H9 (cell line): Measurements from ENCODE around the gene KCNJ15. TPM values are rescaled to one million over a fixed set of nuclear protein-coding genes. Genes with fewer than 3 reads are reported as not detected.

Experiments used
- DNase-seq: peaks from one replicate; pipeline ENCODE4 v3.0.0-alpha.2; 2017
- H2AFZ ChIP-seq: one replicate; pipeline ENCODE4 v1.6.1; 2013; ENCODE audit warnings: mild to moderate bottlenecking, low read length, control low read depth, moderate library complexity
- H2AK5ac ChIP-seq: 2 replicates; pipeline ENCODE4 v1.6.1; 2013; ENCODE audit warnings: low read length, control low read depth, mixed read lengths; ENCODE audit not compliant: insufficient read length
- H2BK120ac ChIP-seq: one replicate; pipeline ENCODE4 v1.6.1; 2013; ENCODE audit warnings: low read depth, mild to moderate bottlenecking, low read length, control low read depth, inconsistent platforms; ENCODE audit not compliant: poor library complexity, severe bottlenecking
- H2BK12ac ChIP-seq: 2 replicates; pipeline ENCODE4 v1.6.1; 2013; ENCODE audit warnings: low read length, control low read depth, mixed read lengths, low read depth; ENCODE audit not compliant: insufficient read length
- H2BK15ac ChIP-seq: 2 replicates; pipeline ENCODE4 v1.6.1; 2013; ENCODE audit warnings: low read depth, low read length, control low read depth
- H2BK20ac ChIP-seq: one replicate; pipeline ENCODE4 v1.6.1; 2013; ENCODE audit warnings: low read depth, mild to moderate bottlenecking, low read length, control low read depth, inconsistent platforms; ENCODE audit not compliant: poor library complexity, severe bottlenecking
- H2BK5ac ChIP-seq: 2 replicates; pipeline ENCODE4 v1.6.1; 2013; ENCODE audit warnings: low read length, control low read depth, mixed read lengths; ENCODE audit not compliant: insufficient read length
- H3K14ac ChIP-seq: 2 replicates; pipeline ENCODE4 v1.6.1; 2013; ENCODE audit warnings: low read length, control low read depth; ENCODE audit not compliant: insufficient read depth
- H3K18ac ChIP-seq: 2 replicates; pipeline ENCODE4 v1.6.1; 2013; ENCODE audit warnings: low read depth, mild to moderate bottlenecking, mixed read lengths, low read length, control low read depth; ENCODE audit not compliant: insufficient read length
- H3K23ac ChIP-seq: 2 replicates; pipeline ENCODE4 v1.6.1; 2013; ENCODE audit warnings: low read length, control low read depth, mixed read lengths, low read depth; ENCODE audit not compliant: insufficient read length
- H3K23me2 ChIP-seq: 2 replicates; pipeline ENCODE4 v1.6.1; 2013; ENCODE audit warnings: low read depth, mild to moderate bottlenecking, mixed read lengths, low read length, control low read depth; ENCODE audit not compliant: insufficient read length, poor library complexity, severe bottlenecking
- H3K27ac ChIP-seq: 2 replicates; pipeline ENCODE4 v1.5.1; 2013; ENCODE audit warnings: low read length, control low read depth, mixed read lengths, low read depth; ENCODE audit not compliant: insufficient read length
- H3K27me3 ChIP-seq: 2 replicates; pipeline ENCODE4 v1.6.1; 2013; ENCODE audit warnings: low read length, control low read depth, inconsistent platforms; ENCODE audit not compliant: insufficient read depth
- H3K4ac ChIP-seq: 2 replicates; pipeline ENCODE4 v1.6.1; 2013; ENCODE audit warnings: low read depth, mild to moderate bottlenecking, control low read depth, inconsistent platforms, low read length, moderate library complexity
- H3K4me1 ChIP-seq: 2 replicates; pipeline ENCODE4 v1.6.1; 2013; ENCODE audit warnings: low read length, control low read depth, inconsistent platforms; ENCODE audit not compliant: insufficient read depth
- H3K4me2 ChIP-seq: 2 replicates; pipeline ENCODE4 v1.6.1; 2013; ENCODE audit warnings: low read length, control low read depth, mixed read lengths; ENCODE audit not compliant: insufficient read length, insufficient read depth
- H3K56ac ChIP-seq: 2 replicates; pipeline ENCODE4 v1.6.1; 2013; ENCODE audit warnings: low read depth, mild to moderate bottlenecking, mixed read lengths, low read length, control low read depth; ENCODE audit not compliant: insufficient read length
- H3K79me1 ChIP-seq: 2 replicates; pipeline ENCODE4 v1.6.1; 2013; ENCODE audit warnings: low read depth, mild to moderate bottlenecking, moderate library complexity, low read length, control low read depth, inconsistent platforms; ENCODE audit not compliant: insufficient read depth, poor library complexity, severe bottlenecking
- H3K79me2 ChIP-seq: 2 replicates; pipeline ENCODE4 v1.6.1; 2013; ENCODE audit warnings: low read length, control low read depth, inconsistent platforms; ENCODE audit not compliant: insufficient read depth
- H3K9ac ChIP-seq: 2 replicates; pipeline ENCODE4 v1.6.1; 2013; ENCODE audit warnings: low read length, control low read depth, mixed read lengths; ENCODE audit not compliant: insufficient read length; ENCODE audit errors: extremely low read depth
- H3K9me3 ChIP-seq: one replicate; pipeline ENCODE4 v1.6.1; 2013; ENCODE audit warnings: low read depth, low read length, inconsistent platforms; ENCODE audit not compliant: control insufficient read depth
- H3T11ph ChIP-seq: one replicate; pipeline ENCODE4 v1.6.1; 2013; ENCODE audit warnings: mild to moderate bottlenecking, low read length, control low read depth, inconsistent platforms
- H4K20me1 ChIP-seq: one replicate; pipeline ENCODE4 v1.6.1; 2013; ENCODE audit not compliant: control insufficient read depth, insufficient read length, insufficient read depth
- H4K5ac ChIP-seq: 2 replicates; pipeline ENCODE4 v1.6.1; 2013; ENCODE audit warnings: low read depth, mild to moderate bottlenecking, mixed read lengths, low read length, control low read depth; ENCODE audit not compliant: insufficient read length
- H4K8ac ChIP-seq: replicated peaks from 2 replicates; pipeline ENCODE4 v1.6.1; 2013; ENCODE audit warnings: low read length, control low read depth, mixed read lengths, low read depth; ENCODE audit not compliant: insufficient read length
- H4K91ac ChIP-seq: 2 replicates; pipeline ENCODE4 v1.6.1; 2013; ENCODE audit warnings: low read depth, mild to moderate bottlenecking, moderate library complexity, mixed read lengths, low read length, control low read depth; ENCODE audit not compliant: insufficient read length
- H3K27ac Mint-ChIP-seq, 3 experiments: 2 replicates in 2 of 3; 3 replicates in 1 of 3; pipeline ENCODE4 v1.8.0; 2020 to 2021; ENCODE audit warnings: mixed read lengths in 3 of 3, mild to moderate bottlenecking in 1 of 3, moderate library complexity in 1 of 3
- H3K27me3 Mint-ChIP-seq: 2 replicates; pipeline ENCODE4 v1.8.0; 2021; ENCODE audit warnings: low read depth, mild to moderate bottlenecking, moderate library complexity, mixed read lengths
- H3K36me3 Mint-ChIP-seq, 3 experiments: 2 replicates in 2 of 3; 3 replicates in 1 of 3; pipeline ENCODE4 v1.8.0; 2020 to 2021; ENCODE audit warnings: low read depth in 3 of 3, mixed read lengths in 3 of 3; ENCODE audit not compliant: insufficient read depth in 1 of 3
- H3K4me1 Mint-ChIP-seq, 2 experiments: 2 replicates each; pipeline ENCODE4 v1.8.0; 2020; ENCODE audit warnings: mixed read lengths in 2 of 2
- H3K4me3 Mint-ChIP-seq, 2 experiments: 2 replicates in 1 of 2; 3 replicates in 1 of 2; pipeline ENCODE4 v1.8.0; 2020 to 2021; ENCODE audit warnings: mild to moderate bottlenecking in 2 of 2, mixed read lengths in 2 of 2, moderate library complexity in 1 of 2
- H3K9me3 Mint-ChIP-seq, 2 experiments: 2 replicates in 1 of 2; 3 replicates in 1 of 2; pipeline ENCODE4 v1.8.0; 2020; ENCODE audit warnings: mild to moderate bottlenecking in 2 of 2, mixed read lengths in 2 of 2, moderate library complexity in 1 of 2
- WGBS: extraction: QIAGEN DNeasy Blood & Tissue Kit; methylation state at CpG from one replicate; pipeline ENCODE4 v1.1.7; 2013; ENCODE audit warnings: missing lambda C conversion rate, low lambda C conversion rate, mixed read lengths; ENCODE audit not compliant: insufficient read length; ENCODE audit errors: extremely low coverage; 5-methylcytosine and 5-hydroxymethylcytosine counted together
- total RNA-seq: library from RNA; stranded (reverse); gene quantifications from 2 replicates; pipeline ENCODE4 v1.2.1, GENCODE V29; 2021
- TF ChIP-seq, protein P1 (sequence below): fragments of 200-600 bp; sonication (generic); conservative IDR thresholded peaks from 3 replicates; pipeline ENCODE4 v1.8.0; 2021; ENCODE audit warnings: antibody characterized with exemption, mild to moderate bottlenecking

KCNJ15 gene
- total RNA-seq, 1 experiment from 2014 or later, result not detected

- no peaks in the 10 kb centered on the region for H3K23me2 ChIP-seq
- no peak overlapping the region for H4K8ac ChIP-seq
- H3K23ac ChIP-seq, result no peak overlapping the region
- H4K20me1 ChIP-seq, result no peaks in the 10 kb centered on the region
- TF ChIP-seq, protein P1, sequence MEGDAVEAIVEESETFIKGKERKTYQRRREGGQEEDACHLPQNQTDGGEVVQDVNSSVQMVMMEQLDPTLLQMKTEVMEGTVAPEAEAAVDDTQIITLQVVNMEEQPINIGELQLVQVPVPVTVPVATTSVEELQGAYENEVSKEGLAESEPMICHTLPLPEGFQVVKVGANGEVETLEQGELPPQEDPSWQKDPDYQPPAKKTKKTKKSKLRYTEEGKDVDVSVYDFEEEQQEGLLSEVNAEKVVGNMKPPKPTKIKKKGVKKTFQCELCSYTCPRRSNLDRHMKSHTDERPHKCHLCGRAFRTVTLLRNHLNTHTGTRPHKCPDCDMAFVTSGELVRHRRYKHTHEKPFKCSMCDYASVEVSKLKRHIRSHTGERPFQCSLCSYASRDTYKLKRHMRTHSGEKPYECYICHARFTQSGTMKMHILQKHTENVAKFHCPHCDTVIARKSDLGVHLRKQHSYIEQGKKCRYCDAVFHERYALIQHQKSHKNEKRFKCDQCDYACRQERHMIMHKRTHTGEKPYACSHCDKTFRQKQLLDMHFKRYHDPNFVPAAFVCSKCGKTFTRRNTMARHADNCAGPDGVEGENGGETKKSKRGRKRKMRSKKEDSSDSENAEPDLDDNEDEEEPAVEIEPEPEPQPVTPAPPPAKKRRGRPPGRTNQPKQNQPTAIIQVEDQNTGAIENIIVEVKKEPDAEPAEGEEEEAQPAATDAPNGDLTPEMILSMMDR, result no peak
- peaks cover 8 to 12% of the 10 kb centered on the region in 2 experiments for H3K4me1 Mint-ChIP-seq
- no peaks in the 10 kb centered on the region for H3K9me3 Mint-ChIP-seq
- H3K36me3 Mint-ChIP-seq, result no peaks in the 10 kb centered on the region
- no peak for DNase-seq
- no peak overlapping the region for H3K4ac ChIP-seq
- H3K27ac Mint-ChIP-seq, result no peak overlapping the region
- no peak overlapping the region for H2BK5ac ChIP-seq
- no peak overlapping the region for H2BK120ac ChIP-seq
- no peak overlapping the region for H3K18ac ChIP-seq
- H3T11ph ChIP-seq, result no peak overlapping the region
- no peaks in the 10 kb centered on the region for H3K4me1 ChIP-seq
- H3K9me3 ChIP-seq, result no peaks in the 10 kb centered on the region
- H2BK12ac ChIP-seq, result no peak overlapping the region
- H3K4me2 ChIP-seq, result no peak overlapping the region
- no peak overlapping the region for H4K5ac ChIP-seq
- H3K27me3 Mint-ChIP-seq, result no peaks in the 10 kb centered on the region
- no peak overlapping the region for H2AK5ac ChIP-seq
- H3K4me3 Mint-ChIP-seq, result no peak overlapping the region
- H3K79me2 ChIP-seq, result no peaks in the 10 kb centered on the region
- H3K79me1 ChIP-seq, result no peaks in the 10 kb centered on the region
- H4K91ac ChIP-seq, result no peak overlapping the region
- H3K9ac ChIP-seq, result no peak overlapping the region
- no peaks in the 10 kb centered on the region for H3K27me3 ChIP-seq
- no peak overlapping the region for H3K56ac ChIP-seq
- H2BK20ac ChIP-seq, result no peak overlapping the region
- no CpG with 5 or more reads among the region's 3 CpGs for WGBS
- H2BK15ac ChIP-seq, result no peak overlapping the region
- no peak overlapping the region for H3K14ac ChIP-seq
- no peak overlapping the region for H3K27ac ChIP-seq
- no peak overlapping the region for H2AFZ ChIP-seq
Observed at GRCh38 chr21:38286739-38287471, 30.1 kb downstream of the KCNJ15 start.
